Stimulated activated CD4-positive, alpha-beta T cell treated with anti-CD3 and anti-CD28 coated beads, TNF-alpha, amount 100 ng/mL, for 4 hours (primary cell): ENCODE results near the gene APBB1IP.
"Not testable (repeated sequence)": the region's sequence is repeated elsewhere in the genome, so short reads cannot be mapped to it uniquely, and the experiment has no call there.

Experiments used
- DNase-seq, 3 experiments: peaks; one replicate each; pipeline ENCODE4 v3.0.0-alpha.2; 2020; ENCODE audit warnings: low read depth in 3 of 3

The APBB1IP gene

GRCh38 chr10:26441491-26442214 lies 3.5 kb downstream of the APBB1IP start:
- DNase-seq: no peak

GRCh38 chr10:26445411-26446031 lies 7.4 kb downstream of the APBB1IP start:
- DNase-seq: no peak

- DNase-seq: no peak
These were observed 8.1 kb downstream of the APBB1IP start for GRCh38 chr10:26446258-26446657.

GRCh38 chr10:26448292-26448691 lies 10.2 kb downstream of the APBB1IP start:
- no peak for DNase-seq

- no peak for DNase-seq
These were observed 10.7 kb downstream of the APBB1IP start for GRCh38 chr10:26448706-26449435.

- DNase-seq: no peak
These were observed 11.6 kb downstream of the APBB1IP start for GRCh38 chr10:26449726-26450125.

- no peak for DNase-seq
These were observed 13.8 kb downstream of the APBB1IP start for GRCh38 chr10:26451903-26452302.

- no peak for DNase-seq
These were observed 15.7 kb downstream of the APBB1IP start for GRCh38 chr10:26453850-26454249.

GRCh38 chr10:26454891-26455290 lies 16.8 kb downstream of the APBB1IP start:
- no peak for DNase-seq

- no peak for DNase-seq
These were observed 17.6 kb downstream of the APBB1IP start for GRCh38 chr10:26455567-26456315.

- DNase-seq: no peak
These were observed 18.9 kb downstream of the APBB1IP start for GRCh38 chr10:26457088-26457487.

- DNase-seq: no peak
These were observed 22.6 kb downstream of the APBB1IP start for GRCh38 chr10:26460736-26461135.

GRCh38 chr10:26463986-26464385 lies 25.8 kb downstream of the APBB1IP start:
- DNase-seq: no peak

- DNase-seq: no peak
These were observed 26.6 kb downstream of the APBB1IP start for GRCh38 chr10:26464632-26465280.

GRCh38 chr10:26466531-26466930 lies 28.4 kb downstream of the APBB1IP start:
- not testable (repeated sequence) for DNase-seq

- DNase-seq: no peak
These were observed 29.5 kb downstream of the APBB1IP start for GRCh38 chr10:26467639-26468038.

GRCh38 chr10:26468291-26468690 lies 30.1 kb downstream of the APBB1IP start:
- no peak for DNase-seq

- no peak for DNase-seq
These were observed 30.6 kb downstream of the APBB1IP start for GRCh38 chr10:26468700-26469099.

- DNase-seq: no peak
These were observed 34.3 kb downstream of the APBB1IP start for GRCh38 chr10:26472492-26472778.

- no peak for DNase-seq
These were observed 35.9 kb downstream of the APBB1IP start for GRCh38 chr10:26474026-26474425.

- DNase-seq: not testable (repeated sequence)
These were observed 36.7 kb downstream of the APBB1IP start for GRCh38 chr10:26474845-26475244.

- DNase-seq: no peak
These were observed 37.2 kb downstream of the APBB1IP start for GRCh38 chr10:26475386-26475785.
